Measurements from ENCODE around the gene CELSR3. TPM values are rescaled to one million over a fixed set of nuclear protein-coding genes. Genes with fewer than 3 reads are reported as not detected.

CELSR3 gene
- total RNA-seq, 1 experiment from 2014 or later, result 1.1 TPM

DNA sequence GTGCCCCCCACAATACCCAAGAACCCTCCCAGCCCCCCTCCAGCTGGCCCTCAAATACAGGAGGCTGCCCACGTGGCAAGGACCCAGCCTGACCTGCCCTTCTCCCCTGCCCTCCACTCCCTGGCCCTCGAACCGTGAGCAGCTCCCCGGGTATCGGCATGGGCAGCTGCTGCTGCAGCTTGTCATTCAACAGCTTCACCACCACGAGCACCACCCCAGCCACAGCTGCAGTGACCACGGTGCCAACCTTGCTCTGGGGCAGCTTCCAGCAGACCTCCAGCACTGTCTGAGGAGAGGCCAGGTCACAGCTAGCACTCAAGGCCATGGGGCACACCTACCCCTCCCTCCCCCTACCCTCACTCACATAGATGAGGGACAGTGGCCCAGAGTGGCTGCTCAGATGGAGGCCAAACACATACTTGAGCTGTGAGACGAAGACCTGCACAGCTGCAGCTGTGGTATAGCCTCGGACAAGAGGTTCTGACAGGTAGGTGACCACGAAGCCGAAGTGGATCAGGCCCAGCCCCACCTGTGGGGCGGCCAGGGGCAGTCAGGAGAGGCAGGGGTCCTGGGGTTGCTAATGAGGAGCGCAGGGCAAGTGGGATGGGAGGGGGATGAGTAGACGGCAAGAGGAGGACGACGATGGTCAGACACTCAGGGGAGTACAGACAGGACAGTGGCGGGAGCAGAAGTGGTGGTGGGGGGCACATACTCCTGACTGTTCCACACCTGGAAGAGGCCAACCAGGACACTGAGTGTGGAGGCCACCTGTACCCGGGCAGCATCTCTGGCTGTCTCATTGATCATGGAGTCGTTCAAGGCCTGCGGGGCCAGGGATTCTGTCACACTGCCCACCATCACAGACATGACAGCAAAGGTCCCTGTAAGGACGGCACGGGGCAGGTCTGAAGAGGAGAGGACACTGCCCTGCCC, 30.9 kb downstream of the CELSR3 start:
- ChIA-PET POLR2A (ENCODE audit: unreplicated experiment) (no interaction called here), CTCF (no interaction called here)
- H3K9ac ChIP-seq (ENCODE audit: low read length), result no peak overlapping the region
- H4K20me1 ChIP-seq (ENCODE audit: low read length), result no peaks in the 10 kb centered on the region
- H3K36me3 ChIP-seq (ENCODE audit: low read depth, low read length), result peaks cover 20% of the 10 kb centered on the region
- no peak for DNase-seq
- H3K9me2 ChIP-seq (replicated peaks; ENCODE audit: low read length), result no peaks in the 10 kb centered on the region
- peaks cover 22% of the 10 kb centered on the region for H3K79me2 ChIP-seq (ENCODE audit: low read length)
- no peak overlapping the region for H3K27ac ChIP-seq (ENCODE audit: low read length)
- H3K4me2 ChIP-seq (ENCODE audit: low read length), result no peak overlapping the region
- no peak overlapping the region for H3K4me3 ChIP-seq (ENCODE audit: low read length)
- H3F3A ChIP-seq (ENCODE audit: low read length, unreplicated experiment), result no peaks in the 10 kb centered on the region
- intact Hi-C loops (cut with micrococcal nuclease), result no loop called here
- peaks cover 20% of the 10 kb centered on the region for H3K4me1 ChIP-seq (ENCODE audit: insufficient read depth, low read length)
- no peak for ATAC-seq
- no peak overlapping the region for H2AFZ ChIP-seq (ENCODE audit: low read length)
- no TSS peak for BruUV-seq (replicated peaks)
- no peak for TF ChIP-seq CTCF (conservative IDR thresholded peaks at IDR 0.05; ENCODE audit: low read depth, low read length)
- no peak for TF ChIP-seq EZH2 (IDR thresholded peaks at IDR 0.05; ENCODE audit: low read length, unreplicated experiment)
- TF ChIP-seq EZH2phosphoT487 (IDR thresholded peaks at IDR 0.05; ENCODE audit: borderline replicate concordance, low read length), result no peak
- no peaks in the 10 kb centered on the region for H3K27me3 ChIP-seq (ENCODE audit: low read length)
- H3K9me3 ChIP-seq (ENCODE audit: low read length), result no peaks in the 10 kb centered on the region

- intact Hi-C loops (cut with micrococcal nuclease), result no loop called here
- H3K4me2 ChIP-seq (ENCODE audit: low read length), result no peak overlapping the region
- no peak overlapping the region for H3K27ac ChIP-seq (ENCODE audit: low read length)
- H3K9ac ChIP-seq (ENCODE audit: low read length), result no peak overlapping the region
- DNase-seq (no peak), ATAC-seq (no peak)
- H3K4me3 ChIP-seq (ENCODE audit: low read length), result no peak overlapping the region
- CTCF ChIA-PET, result no interaction called here
- H3K9me3 ChIP-seq (ENCODE audit: low read length), result no peaks in the 10 kb centered on the region
- no peak overlapping the region for H2AFZ ChIP-seq (ENCODE audit: low read length)
- peaks cover 10% of the 10 kb centered on the region for H3K4me1 ChIP-seq (ENCODE audit: insufficient read depth, low read length)
- H3K36me3 ChIP-seq (ENCODE audit: low read depth, low read length), result peaks cover 26% of the 10 kb centered on the region
- no peak for TF ChIP-seq EZH2phosphoT487 (IDR thresholded peaks at IDR 0.05; ENCODE audit: borderline replicate concordance, low read length)
- no peak for TF ChIP-seq EZH2 (IDR thresholded peaks at IDR 0.05; ENCODE audit: low read length, unreplicated experiment)
- TF ChIP-seq CTCF (conservative IDR thresholded peaks at IDR 0.05; ENCODE audit: low read depth, low read length), result no peak
- BruUV-seq (replicated peaks), result no TSS peak
- no peaks in the 10 kb centered on the region for H3K27me3 ChIP-seq (ENCODE audit: low read length)
- H3K9me2 ChIP-seq (replicated peaks; ENCODE audit: low read length), result no peaks in the 10 kb centered on the region
- no peaks in the 10 kb centered on the region for H4K20me1 ChIP-seq (ENCODE audit: low read length)
- POLR2A ChIA-PET (ENCODE audit: unreplicated experiment), result no interaction called here
- H3K79me2 ChIP-seq (ENCODE audit: low read length), result peaks cover 18% of the 10 kb centered on the region
- no peaks in the 10 kb centered on the region for H3F3A ChIP-seq (ENCODE audit: low read length, unreplicated experiment)
Measured at GRCh38 chr3:48630833-48631232, 31.9 kb downstream of the CELSR3 start.

DNA sequence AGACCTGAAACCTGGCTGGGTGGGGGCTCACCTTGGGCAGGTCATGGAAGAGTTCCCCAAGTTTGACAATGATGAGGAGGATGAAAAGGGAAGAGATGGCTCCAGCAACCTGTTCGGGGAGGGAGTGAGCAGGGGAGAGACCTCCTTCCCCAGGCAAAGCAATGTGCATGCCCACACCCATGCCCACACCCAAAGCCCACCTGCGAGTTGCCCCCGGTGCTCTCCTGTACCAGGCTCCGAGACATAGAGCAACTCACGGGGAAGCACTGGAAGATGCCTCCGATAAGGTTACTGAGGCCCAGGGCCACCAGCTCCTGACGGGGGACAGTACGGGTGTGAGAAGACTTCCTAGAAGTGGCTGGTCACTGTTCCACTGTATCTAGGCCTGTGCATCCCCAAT, 32.3 kb downstream of the CELSR3 start:
- Histone ChIP-seq H3K27ac (ENCODE audit: low read length) (no peak overlapping the region), H3K36me3 (ENCODE audit: low read depth, low read length) (peaks cover 28% of the 10 kb centered on the region), H4K20me1 (ENCODE audit: low read length) (no peaks in the 10 kb centered on the region), H3K4me2 (ENCODE audit: low read length) (no peak overlapping the region), H3F3A (ENCODE audit: low read length, unreplicated experiment) (no peaks in the 10 kb centered on the region), H3K27me3 (ENCODE audit: low read length) (no peaks in the 10 kb centered on the region), H3K4me1 (ENCODE audit: insufficient read depth, low read length) (peaks cover 9% of the 10 kb centered on the region), H3K9me2 (replicated peaks; ENCODE audit: low read length) (no peaks in the 10 kb centered on the region), H2AFZ (ENCODE audit: low read length) (no peak overlapping the region), H3K79me2 (ENCODE audit: low read length) (peaks cover 18% of the 10 kb centered on the region), H3K9ac (ENCODE audit: low read length) (no peak overlapping the region), H3K4me3 (ENCODE audit: low read length) (no peak overlapping the region), H3K9me3 (ENCODE audit: low read length) (no peaks in the 10 kb centered on the region)
- ChIA-PET CTCF (no interaction called here), POLR2A (ENCODE audit: unreplicated experiment) (no interaction called here)
- ATAC-seq, result no peak
- DNase-seq, result no peak
- intact Hi-C loops (cut with micrococcal nuclease), result no loop called here
- TF ChIP-seq EZH2 (IDR thresholded peaks at IDR 0.05; ENCODE audit: low read length, unreplicated experiment), result no peak
- no peak for TF ChIP-seq CTCF (conservative IDR thresholded peaks at IDR 0.05; ENCODE audit: low read depth, low read length)
- TF ChIP-seq EZH2phosphoT487 (IDR thresholded peaks at IDR 0.05; ENCODE audit: borderline replicate concordance, low read length), result no peak
- no TSS peak for BruUV-seq (replicated peaks)

Measured in PC-3 (cell line).